SJCRH30 (cell line): ENCODE results near the gene ZCCHC17. TPM values are rescaled to one million over a fixed set of nuclear protein-coding genes. Genes with fewer than 3 reads are reported as not detected.
A peak's percentile ranks its signal among the peaks of the same experiment; 100 is the strongest.
"Not testable (repeated sequence)": the region's sequence is repeated elsewhere in the genome, so short reads cannot be mapped to it uniquely, and the experiment has no call there.

Source experiments
- DNase-seq, 2 experiments: peaks; one replicate each; pipeline ENCODE4 v3.0.0-alpha.2; 2015 to 2020
- H3K27ac ChIP-seq: fragments of 250-450 bp; sonication (Bioruptor Pico); 2 replicates; pipeline ENCODE4 v1.5.1; 2020; ENCODE audit warnings: mild to moderate bottlenecking, moderate library complexity
- H3K27me3 ChIP-seq: fragments of 250-450 bp; sonication (Bioruptor Pico); 2 replicates; pipeline ENCODE4 v1.5.1; 2020; ENCODE audit warnings: mild to moderate bottlenecking, moderate library complexity
- H3K36me3 ChIP-seq: fragments of 250-450 bp; sonication (Bioruptor Pico); 2 replicates; pipeline ENCODE4 v1.5.1; 2020; ENCODE audit warnings: mild to moderate bottlenecking, moderate library complexity
- H3K4me1 ChIP-seq: fragments of 250-450 bp; sonication (Bioruptor Pico); 2 replicates; pipeline ENCODE4 v1.5.1; 2020; ENCODE audit warnings: mild to moderate bottlenecking, moderate library complexity
- H3K4me3 ChIP-seq: fragments of 250-450 bp; sonication (Bioruptor Pico); 2 replicates; pipeline ENCODE4 v1.5.1; 2020; ENCODE audit warnings: mild to moderate bottlenecking, moderate library complexity
- H3K9me3 ChIP-seq: fragments of 250-450 bp; sonication (Bioruptor Pico); replicated peaks from 2 replicates; pipeline ENCODE4 v1.5.1; 2020; ENCODE audit warnings: mild to moderate bottlenecking, moderate library complexity
- total RNA-seq: library from RNA; depleted of rRNA; stranded (reverse); fragments of >200 nt; shearing (Covaris generic); gene quantifications from 2 replicates; pipeline ENCODE4 v1.2.3, GENCODE V29; 2014; rRNA removed

ZCCHC17 gene, protein sequence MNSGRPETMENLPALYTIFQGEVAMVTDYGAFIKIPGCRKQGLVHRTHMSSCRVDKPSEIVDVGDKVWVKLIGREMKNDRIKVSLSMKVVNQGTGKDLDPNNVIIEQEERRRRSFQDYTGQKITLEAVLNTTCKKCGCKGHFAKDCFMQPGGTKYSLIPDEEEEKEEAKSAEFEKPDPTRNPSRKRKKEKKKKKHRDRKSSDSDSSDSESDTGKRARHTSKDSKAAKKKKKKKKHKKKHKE
- total RNA-seq, result 44.9 and 46.5 TPM in 2 replicates

DNA sequence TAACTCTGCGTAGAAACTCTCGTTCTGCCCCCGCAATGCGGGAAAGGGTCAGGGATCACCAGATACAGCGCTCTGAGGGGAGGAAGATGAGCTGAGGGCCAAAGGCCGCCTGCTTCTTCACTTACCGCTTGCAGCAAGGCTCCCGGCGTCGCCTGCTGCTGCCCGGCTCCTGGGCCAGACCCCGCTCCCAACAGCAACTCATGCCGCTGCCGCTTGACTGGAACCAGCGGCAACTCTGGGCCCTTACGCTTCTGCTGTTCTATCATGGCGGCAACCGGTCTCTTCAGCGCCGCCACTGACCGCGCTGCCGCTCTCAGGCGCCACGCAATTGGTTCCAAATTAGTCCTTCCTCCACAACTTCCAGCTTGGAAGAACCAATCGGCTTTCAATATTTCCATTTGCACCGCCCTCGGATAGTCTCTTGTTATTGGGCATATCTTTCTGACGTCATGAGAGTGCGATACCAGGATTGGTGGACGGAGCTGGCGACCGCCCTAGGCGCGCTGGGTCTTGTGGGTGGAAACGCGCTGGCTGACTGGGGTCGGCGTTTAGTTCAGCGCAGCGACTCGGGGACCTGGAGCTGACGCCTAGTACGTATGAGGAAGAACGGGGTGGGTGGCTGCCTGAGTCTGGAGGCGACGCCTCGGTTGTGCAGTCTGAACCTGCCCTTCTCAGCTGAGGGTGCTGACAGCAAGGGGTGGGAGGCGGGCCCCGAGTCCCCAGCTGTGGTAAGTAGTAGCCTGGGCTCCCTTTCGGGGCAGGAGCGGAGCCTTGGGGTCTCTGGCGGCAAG, at the start of gene ZCCHC17, which contains the start of gene SNRNP40:
Gene ZCCHC17, plus strand, starts transcription at position 547 of the 791 bp plus-strand sequence. CDS start 13,067 bp downstream, outside the sequence.
Gene SNRNP40, minus strand, starts transcription at position 303 of the 791 bp plus-strand sequence. Its CDS starts 37 bp downstream, at position 266.
- Histone ChIP-seq H3K4me3 (peak within 1 kb of the TSS; percentile 87), H3K9me3 (no peaks in the 10 kb centered on the region), H3K36me3 (peaks cover 33% of the 10 kb centered on the region), H3K4me1 (peaks cover 5% of the 10 kb centered on the region), H3K27me3 (no peaks in the 10 kb centered on the region), H3K27ac (peak within 1 kb of the TSS; percentile 72)
- peak; percentile 98 to 100 for DNase-seq

GRCh38 chr1:31248276-31248675, 48.6 kb upstream of the ZCCHC17 start:
- H3K4me1 ChIP-seq, result peaks cover 16% of the 10 kb centered on the region
- H3K27ac ChIP-seq, result no peak overlapping the region
- no peaks in the 10 kb centered on the region for H3K27me3 ChIP-seq
- DNase-seq, result peak in 1 of 2 experiments; percentile 31
- no peaks in the 10 kb centered on the region for H3K36me3 ChIP-seq
- no peak overlapping the region for H3K4me3 ChIP-seq
- no peaks in the 10 kb centered on the region for H3K9me3 ChIP-seq

DNA sequence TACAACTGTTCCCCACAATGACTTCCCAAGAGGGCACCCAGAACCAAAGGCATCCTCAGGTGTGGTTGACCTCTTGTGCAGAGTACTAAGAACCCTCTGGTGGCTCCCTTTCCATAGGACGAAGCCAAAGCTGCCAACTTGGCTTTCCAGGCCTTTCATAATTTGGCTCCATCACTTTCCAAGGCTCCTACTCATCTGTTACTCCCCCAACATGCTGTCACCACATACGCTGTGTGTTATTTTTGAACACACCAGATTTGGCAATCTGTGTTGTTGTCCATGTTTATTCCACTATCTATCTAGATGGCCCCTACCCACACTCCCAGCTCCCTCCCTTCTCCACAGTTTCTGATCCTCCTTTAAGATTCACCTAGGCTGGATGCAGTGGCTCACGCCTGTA, 47.0 kb upstream of the ZCCHC17 start:
- no peak overlapping the region for H3K4me3 ChIP-seq
- H3K9me3 ChIP-seq, result no peaks in the 10 kb centered on the region
- H3K4me1 ChIP-seq, result peaks cover 1% of the 10 kb centered on the region
- no peaks in the 10 kb centered on the region for H3K27me3 ChIP-seq
- no peak overlapping the region for H3K27ac ChIP-seq
- DNase-seq, result no peak
- no peaks in the 10 kb centered on the region for H3K36me3 ChIP-seq

- Histone ChIP-seq H3K27me3 (no peaks in the 10 kb centered on the region), H3K4me3 (no peak overlapping the region), H3K27ac (no peak overlapping the region), H3K9me3 (no peaks in the 10 kb centered on the region), H3K4me1 (no peaks in the 10 kb centered on the region), H3K36me3 (peaks cover 40% of the 10 kb centered on the region)
- no peak for DNase-seq
These were observed 39.6 kb upstream of the ZCCHC17 start for GRCh38 chr1:31257213-31257612.

- Histone ChIP-seq H3K4me3 (no peak overlapping the region), H3K4me1 (no peaks in the 10 kb centered on the region), H3K36me3 (peaks cover 51% of the 10 kb centered on the region), H3K9me3 (no peaks in the 10 kb centered on the region), H3K27ac (no peak overlapping the region), H3K27me3 (no peaks in the 10 kb centered on the region)
- no peak for DNase-seq
These were observed 38.3 kb upstream of the ZCCHC17 start for GRCh38 chr1:31258581-31258980.

DNA sequence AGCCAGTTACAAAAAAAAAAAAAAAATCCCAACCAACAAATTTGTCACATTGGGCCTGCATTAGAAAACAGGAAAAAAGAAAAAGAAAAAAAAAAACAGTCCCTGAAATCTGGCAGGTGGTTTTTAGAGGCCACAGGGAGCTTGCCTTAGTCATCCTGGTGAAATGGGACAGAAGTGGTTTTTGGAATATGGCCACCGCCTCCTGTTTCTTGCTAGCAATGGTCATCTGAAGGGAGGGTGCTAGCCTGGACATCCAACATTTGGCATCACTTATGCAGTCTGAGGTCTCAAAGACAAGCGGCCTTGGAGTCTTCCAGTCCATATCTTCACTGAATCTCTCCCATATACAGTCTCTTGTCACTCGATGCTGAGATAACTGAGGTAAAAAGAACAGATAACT, 37.1 kb upstream of the ZCCHC17 start:
- no peak for DNase-seq
- H3K4me3 ChIP-seq, result no peak overlapping the region
- H3K36me3 ChIP-seq, result peaks cover 58% of the 10 kb centered on the region
- no peaks in the 10 kb centered on the region for H3K9me3 ChIP-seq
- H3K27me3 ChIP-seq, result no peaks in the 10 kb centered on the region
- H3K4me1 ChIP-seq, result no peaks in the 10 kb centered on the region
- no peak overlapping the region for H3K27ac ChIP-seq

GRCh38 chr1:31261916-31262315, 34.9 kb upstream of the ZCCHC17 start:
- peaks cover 78% of the 10 kb centered on the region for H3K36me3 ChIP-seq
- no peaks in the 10 kb centered on the region for H3K9me3 ChIP-seq
- no peak overlapping the region for H3K27ac ChIP-seq
- no peak overlapping the region for H3K4me3 ChIP-seq
- H3K27me3 ChIP-seq, result no peaks in the 10 kb centered on the region
- H3K4me1 ChIP-seq, result no peaks in the 10 kb centered on the region
- DNase-seq, result no peak

GRCh38 chr1:31262393-31262792, 34.4 kb upstream of the ZCCHC17 start:
- not testable (repeated sequence) for H3K4me1 ChIP-seq, H3K9me3 ChIP-seq, H3K27ac ChIP-seq, H3K4me3 ChIP-seq, DNase-seq, H3K27me3 ChIP-seq
- peaks cover 79% of the 10 kb centered on the region for H3K36me3 ChIP-seq

GRCh38 chr1:31263408-31263807, 33.4 kb upstream of the ZCCHC17 start:
- Histone ChIP-seq H3K27me3 (no peaks in the 10 kb centered on the region), H3K36me3 (peaks cover 82% of the 10 kb centered on the region), H3K9me3 (no peaks in the 10 kb centered on the region), H3K27ac (no peak overlapping the region), H3K4me3 (no peak overlapping the region), H3K4me1 (no peaks in the 10 kb centered on the region)
- DNase-seq, result no peak

DNA sequence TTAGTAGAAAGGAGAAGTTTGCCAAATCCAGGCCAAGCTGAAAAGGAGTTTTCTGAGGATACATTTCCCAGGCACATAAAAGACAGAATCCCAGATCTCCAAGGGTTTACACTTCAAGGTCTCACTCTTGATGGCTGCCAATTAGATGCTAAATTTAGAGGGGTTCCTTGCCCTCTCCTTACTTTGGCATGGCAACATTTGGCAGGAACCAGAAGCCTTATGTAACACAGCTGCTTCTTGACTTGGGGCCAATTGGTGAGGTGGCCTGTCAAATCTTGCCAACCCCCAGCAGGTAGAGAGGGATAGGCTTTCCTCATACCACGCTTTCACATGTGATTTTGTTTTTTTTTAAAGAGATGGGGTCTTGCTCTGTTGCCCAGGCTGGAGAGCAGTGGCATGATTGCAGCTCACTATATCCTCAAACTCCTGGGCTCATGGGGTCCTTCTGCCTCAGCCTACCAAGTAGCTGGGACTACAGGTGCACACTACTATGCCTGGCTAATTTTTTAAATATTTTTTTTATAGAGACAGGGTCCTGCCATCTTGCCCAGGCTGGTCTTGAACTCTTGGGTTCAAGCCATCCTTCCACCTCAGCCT, 31.9 kb upstream of the ZCCHC17 start:
- no peaks in the 10 kb centered on the region for H3K4me1 ChIP-seq
- H3K36me3 ChIP-seq, result peaks cover 83% of the 10 kb centered on the region
- no peak overlapping the region for H3K4me3 ChIP-seq
- no peaks in the 10 kb centered on the region for H3K9me3 ChIP-seq
- no peaks in the 10 kb centered on the region for H3K27me3 ChIP-seq
- no peak for DNase-seq
- no peak overlapping the region for H3K27ac ChIP-seq

GRCh38 chr1:31266547-31266946, 30.3 kb upstream of the ZCCHC17 start:
- no peak overlapping the region for H3K4me3 ChIP-seq
- H3K27ac ChIP-seq, result no peak overlapping the region
- H3K9me3 ChIP-seq, result no peaks in the 10 kb centered on the region
- no peak for DNase-seq
- no peaks in the 10 kb centered on the region for H3K27me3 ChIP-seq
- H3K36me3 ChIP-seq, result peaks cover 88% of the 10 kb centered on the region
- no peaks in the 10 kb centered on the region for H3K4me1 ChIP-seq

DNA sequence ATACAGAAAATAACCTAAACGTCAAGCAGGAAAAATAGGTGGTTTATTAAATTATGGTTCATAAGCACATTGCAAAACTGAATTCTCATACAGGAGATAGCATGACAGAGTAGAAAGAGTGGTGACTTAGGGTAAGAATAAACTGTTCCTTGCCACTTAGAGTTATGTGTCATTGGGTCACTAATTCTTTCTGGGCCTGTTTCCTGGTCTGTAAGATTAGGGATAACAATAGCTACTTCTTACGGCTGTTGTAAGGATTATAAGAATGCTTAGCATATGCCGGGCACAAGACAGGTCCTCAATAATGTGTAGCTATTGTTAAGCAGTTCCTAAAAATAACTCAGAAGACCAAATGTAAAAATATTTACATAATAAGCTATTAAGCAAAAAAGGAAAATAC, 24.5 kb upstream of the ZCCHC17 start:
- Histone ChIP-seq H3K4me1 (no peaks in the 10 kb centered on the region), H3K27me3 (no peaks in the 10 kb centered on the region), H3K36me3 (peaks cover 89% of the 10 kb centered on the region), H3K4me3 (no peak overlapping the region), H3K9me3 (no peaks in the 10 kb centered on the region), H3K27ac (no peak overlapping the region)
- DNase-seq, result no peak

DNA sequence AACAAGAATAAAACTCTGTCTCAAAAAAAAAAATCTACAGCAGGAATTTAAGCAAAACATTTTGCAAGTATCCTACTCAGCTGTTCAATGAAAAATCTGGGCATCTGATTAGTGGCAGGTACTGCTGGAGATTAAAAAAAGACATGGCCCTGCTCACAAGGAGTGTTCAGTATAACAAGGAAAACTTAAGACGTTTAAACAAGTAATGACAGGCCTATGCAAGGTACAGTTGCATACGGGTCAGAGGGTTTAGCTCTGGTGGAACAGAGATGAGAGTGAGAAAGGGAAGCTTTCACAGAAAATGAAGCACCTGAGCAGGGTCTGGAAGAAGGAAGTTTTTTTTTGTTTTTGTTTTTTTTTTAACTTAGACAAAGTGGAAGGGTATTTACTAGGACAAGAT, 23.2 kb upstream of the ZCCHC17 start:
- Histone ChIP-seq H3K9me3 (no peaks in the 10 kb centered on the region), H3K27ac (no peak overlapping the region), H3K27me3 (no peaks in the 10 kb centered on the region), H3K4me1 (no peaks in the 10 kb centered on the region), H3K36me3 (peaks cover 89% of the 10 kb centered on the region), H3K4me3 (no peak overlapping the region)
- DNase-seq, result no peak

GRCh38 chr1:31282426-31282825, 14.4 kb upstream of the ZCCHC17 start:
- H3K27ac ChIP-seq, H3K4me1 ChIP-seq, H3K4me3 ChIP-seq, H3K9me3 ChIP-seq, H3K27me3 ChIP-seq, DNase-seq: not testable (repeated sequence)
- H3K36me3 ChIP-seq, result peaks cover 86% of the 10 kb centered on the region

DNA sequence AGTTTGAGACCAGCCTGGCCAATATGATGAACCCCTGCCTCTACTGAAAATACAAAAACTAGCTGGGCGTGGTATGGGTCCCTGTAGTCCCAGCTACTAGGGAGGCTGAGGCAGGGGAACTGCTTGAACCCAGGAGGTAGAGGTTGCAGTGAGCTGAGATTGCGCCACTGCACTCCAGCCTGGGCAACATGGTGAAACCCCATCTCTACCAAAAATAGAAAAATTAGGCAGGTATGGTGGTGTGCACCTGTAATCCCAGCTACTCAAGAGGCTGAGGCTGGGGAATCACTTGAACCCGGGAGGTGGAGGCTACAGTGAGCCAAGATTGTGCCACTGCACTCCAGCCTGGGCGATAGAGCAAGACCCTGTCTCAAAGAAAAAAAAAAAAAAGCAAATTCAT, 9.0 kb upstream of the ZCCHC17 start:
- peaks cover 88% of the 10 kb centered on the region for H3K36me3 ChIP-seq
- not testable (repeated sequence) for H3K27ac ChIP-seq, DNase-seq

More for the DNA sequence above, 9.0 kb upstream of the ZCCHC17 start:
- not testable (repeated sequence) for H3K9me3 ChIP-seq, H3K4me1 ChIP-seq, H3K4me3 ChIP-seq, H3K27me3 ChIP-seq
